A673 (cell line): Measurements from ENCODE around the gene MFSD6. TPM values are rescaled to one million over a fixed set of nuclear protein-coding genes. Genes with fewer than 3 reads are reported as not detected.

Experiments used
- BruUV-seq: library from RNA; stranded (reverse); fragments of 400-500 nt; replicated peaks from 2 replicates; lab custom pipeline; 2021; lab: Mats Ljungman, UMichigan
- CTCF ChIA-PET: fragments of 300-600 bp; sonication (Branson Sonifier 250); formaldehyde crosslinking; loops from one replicate; lab custom pipeline; 2022; ENCODE audit warnings: antibody characterized with exemption; lab: Charles Lee
- POLR2A ChIA-PET: fragments of 300-600 bp; sonication (Branson Sonifier 250); formaldehyde crosslinking; loops from one replicate; lab custom pipeline; 2022; ENCODE audit warnings: antibody characterized with exemption; ENCODE audit not compliant: low non-redundant PET; lab: Charles Lee
- DNase-seq: peaks from one replicate; pipeline ENCODE4 v3.0.0-alpha.2; 2015; ENCODE audit warnings: low spot score
- H3K27ac ChIP-seq: fragments of 200-600 bp; sonication (generic); 2 replicates; pipeline ENCODE4 v1.5.1; 2016; ENCODE audit warnings: mixed run types, low read depth, mild to moderate bottlenecking, mixed read lengths, antibody characterized with exemption, low read length; ENCODE audit not compliant: poor library complexity, severe bottlenecking
- H3K27me3 ChIP-seq: fragments of 200-600 bp; sonication (generic); replicated peaks from 2 replicates; pipeline ENCODE4 v1.6.1; 2017; ENCODE audit warnings: mixed run types, low read depth, mild to moderate bottlenecking, mixed read lengths, antibody characterized with exemption, low read length; ENCODE audit not compliant: insufficient read depth, poor library complexity
- H3K36me3 ChIP-seq: fragments of 200-600 bp; sonication (generic); 2 replicates; pipeline ENCODE4 v1.6.1; 2016; ENCODE audit warnings: mixed run types, mild to moderate bottlenecking, mixed read lengths, antibody characterized with exemption, low read length; ENCODE audit not compliant: insufficient read depth, poor library complexity, severe bottlenecking
- H3K4me1 ChIP-seq: fragments of 200-600 bp; sonication (generic); 2 replicates; pipeline ENCODE4 v1.6.1; 2017; ENCODE audit warnings: mixed run types, mild to moderate bottlenecking, mixed read lengths, antibody characterized with exemption, low read length; ENCODE audit not compliant: insufficient read depth, poor library complexity, severe bottlenecking
- H3K4me3 ChIP-seq: fragments of 200-600 bp; sonication (generic); 2 replicates; pipeline ENCODE4 v1.5.1; 2016; ENCODE audit warnings: low read depth, mixed run types, mild to moderate bottlenecking, mixed read lengths, low read length; ENCODE audit not compliant: poor library complexity, severe bottlenecking
- H3K9me3 ChIP-seq: fragments of 200-600 bp; sonication (generic); 2 replicates; pipeline ENCODE4 v1.6.1; 2016; ENCODE audit warnings: mixed run types, low read depth, mild to moderate bottlenecking, mixed read lengths, antibody characterized with exemption, low read length; ENCODE audit not compliant: poor library complexity, severe bottlenecking
- EZH2 ChIP-seq: fragments of 200-600 bp; sonication (generic); IDR thresholded peaks from 2 replicates; pipeline ENCODE4 v1.6.1; 2017; ENCODE audit warnings: borderline replicate concordance, low read depth, mild to moderate bottlenecking, mixed read lengths, antibody characterized with exemption, low read length; ENCODE audit not compliant: poor library complexity, severe bottlenecking
- intact Hi-C: fragments of 100-400 bp; cut with micrococcal nuclease; formaldehyde crosslinking; loops from one replicate; pipeline ENCODE4 v1.10.0; 2022; ENCODE audit not compliant: unreplicated experiment
- total RNA-seq: library from RNA; stranded (reverse); gene quantifications from 2 replicates; pipeline ENCODE4 v1.2.3, GENCODE V29; 2021
- TF ChIP-seq, protein P1 (sequence below): fragments of 300-800, 200-600 bp; sonication (generic); conservative IDR thresholded peaks from 2 replicates; pipeline ENCODE4 v1.5.1; 2017; ENCODE audit warnings: low read depth, mild to moderate bottlenecking, antibody characterized with exemption, low read length, moderate library complexity, mixed read lengths

MFSD6 gene
- total RNA-seq, 1 experiment from 2014 or later: 8.4 TPM

DNA sequence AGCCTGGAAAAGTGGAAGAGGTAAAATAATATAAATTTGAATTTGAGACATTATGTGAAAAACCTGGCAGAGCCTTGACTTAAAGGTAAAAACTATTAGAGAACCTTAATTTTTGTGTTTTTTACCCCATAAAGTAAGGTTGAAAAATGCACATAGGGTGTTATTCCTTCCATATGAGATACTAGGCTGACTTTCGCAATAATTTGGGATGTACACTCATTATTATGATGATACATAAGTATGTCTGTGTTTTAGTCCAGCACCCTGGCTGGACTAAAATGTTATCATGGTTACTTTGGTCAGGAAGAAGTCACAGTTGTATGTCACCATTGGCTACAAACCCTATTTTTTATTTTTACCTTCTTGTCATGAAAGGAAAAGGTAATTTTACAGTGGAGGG, 106.5 kb downstream of the MFSD6 start:
- no TSS peak for BruUV-seq
- intact Hi-C loops: loop anchor here (10.0 kb wide), 1 partner anchor 180 kb away; no protein-coding TSS in a partner anchor
- no peaks in the 10 kb centered on the region for H3K4me1 ChIP-seq
- no peak for DNase-seq
- no peak overlapping the region for H3K4me3 ChIP-seq
- ChIA-PET POLR2A (no interaction called here), CTCF (no interaction called here)
- no peaks in the 10 kb centered on the region for H3K27me3 ChIP-seq
- TF ChIP-seq EZH2: no peak
- TF ChIP-seq, protein P1, sequence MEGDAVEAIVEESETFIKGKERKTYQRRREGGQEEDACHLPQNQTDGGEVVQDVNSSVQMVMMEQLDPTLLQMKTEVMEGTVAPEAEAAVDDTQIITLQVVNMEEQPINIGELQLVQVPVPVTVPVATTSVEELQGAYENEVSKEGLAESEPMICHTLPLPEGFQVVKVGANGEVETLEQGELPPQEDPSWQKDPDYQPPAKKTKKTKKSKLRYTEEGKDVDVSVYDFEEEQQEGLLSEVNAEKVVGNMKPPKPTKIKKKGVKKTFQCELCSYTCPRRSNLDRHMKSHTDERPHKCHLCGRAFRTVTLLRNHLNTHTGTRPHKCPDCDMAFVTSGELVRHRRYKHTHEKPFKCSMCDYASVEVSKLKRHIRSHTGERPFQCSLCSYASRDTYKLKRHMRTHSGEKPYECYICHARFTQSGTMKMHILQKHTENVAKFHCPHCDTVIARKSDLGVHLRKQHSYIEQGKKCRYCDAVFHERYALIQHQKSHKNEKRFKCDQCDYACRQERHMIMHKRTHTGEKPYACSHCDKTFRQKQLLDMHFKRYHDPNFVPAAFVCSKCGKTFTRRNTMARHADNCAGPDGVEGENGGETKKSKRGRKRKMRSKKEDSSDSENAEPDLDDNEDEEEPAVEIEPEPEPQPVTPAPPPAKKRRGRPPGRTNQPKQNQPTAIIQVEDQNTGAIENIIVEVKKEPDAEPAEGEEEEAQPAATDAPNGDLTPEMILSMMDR: no peak
- H3K36me3 ChIP-seq: peaks cover 3% of the 10 kb centered on the region
- no peaks in the 10 kb centered on the region for H3K9me3 ChIP-seq
- no peak overlapping the region for H3K27ac ChIP-seq

GRCh38 chr2:190515687-190516086, 107.5 kb downstream of the MFSD6 start:
- no peak overlapping the region for H3K4me3 ChIP-seq
- H3K27ac ChIP-seq: no peak overlapping the region
- H3K27me3 ChIP-seq: no peaks in the 10 kb centered on the region
- no TSS peak for BruUV-seq
- ChIA-PET CTCF (no interaction called here), POLR2A (no interaction called here)
- TF ChIP-seq EZH2: no peak
- TF ChIP-seq, protein P1: no peak
- H3K36me3 ChIP-seq: peaks cover 3% of the 10 kb centered on the region
- no peak for DNase-seq
- no peaks in the 10 kb centered on the region for H3K9me3 ChIP-seq
- H3K4me1 ChIP-seq: no peaks in the 10 kb centered on the region
- intact Hi-C loops: loop anchor here (10.0 kb wide), 1 partner anchor 181 kb away; no protein-coding TSS in a partner anchor

GRCh38 chr2:190517468-190517867, 109.3 kb downstream of the MFSD6 start:
- no peak for TF ChIP-seq EZH2
- TF ChIP-seq, protein P1: no peak
- ChIA-PET POLR2A (no interaction called here), CTCF (no interaction called here)
- no peak overlapping the region for H3K27ac ChIP-seq
- no TSS peak for BruUV-seq
- no peaks in the 10 kb centered on the region for H3K4me1 ChIP-seq
- no peak overlapping the region for H3K4me3 ChIP-seq
- DNase-seq: no peak
- H3K9me3 ChIP-seq: no peaks in the 10 kb centered on the region
- H3K36me3 ChIP-seq: peaks cover 3% of the 10 kb centered on the region
- intact Hi-C loops: loop anchor here (10.0 kb wide), 1 partner anchor 183 kb away; no protein-coding TSS in a partner anchor
- no peaks in the 10 kb centered on the region for H3K27me3 ChIP-seq
